Mononuclear cell (primary cell): ENCODE results near the gene CTTNBP2. TPM values are rescaled to one million over a fixed set of nuclear protein-coding genes. Genes with fewer than 3 reads are reported as not detected.

Source experiments
- H3K27me3 ChIP-seq: 2 replicates; pipeline ENCODE4 v1.6.0; 2011; ENCODE audit warnings: low read length, control low read depth; ENCODE audit not compliant: insufficient read depth
- H3K4me1 ChIP-seq: 2 replicates; pipeline ENCODE4 v1.5.1; 2011; ENCODE audit warnings: mild to moderate bottlenecking, low read length, control low read depth; ENCODE audit not compliant: insufficient read depth
- H3K4me3 ChIP-seq: 2 replicates; pipeline ENCODE4 v1.5.1; 2011; ENCODE audit warnings: mild to moderate bottlenecking, low read length, moderate library complexity
- H3K9me3 ChIP-seq: 2 replicates; pipeline ENCODE4 v1.5.1; 2011; ENCODE audit warnings: low read depth, mild to moderate bottlenecking, control low read depth, low read length
- total RNA-seq: library from RNA; depleted of rRNA; stranded (reverse); fragments of >200 nt; gene quantifications from one replicate; pipeline ENCODE4 v1.2.3, GENCODE V29; 2012

CTTNBP2 gene
- total RNA-seq, 1 donor: 0.10 TPM

DNA sequence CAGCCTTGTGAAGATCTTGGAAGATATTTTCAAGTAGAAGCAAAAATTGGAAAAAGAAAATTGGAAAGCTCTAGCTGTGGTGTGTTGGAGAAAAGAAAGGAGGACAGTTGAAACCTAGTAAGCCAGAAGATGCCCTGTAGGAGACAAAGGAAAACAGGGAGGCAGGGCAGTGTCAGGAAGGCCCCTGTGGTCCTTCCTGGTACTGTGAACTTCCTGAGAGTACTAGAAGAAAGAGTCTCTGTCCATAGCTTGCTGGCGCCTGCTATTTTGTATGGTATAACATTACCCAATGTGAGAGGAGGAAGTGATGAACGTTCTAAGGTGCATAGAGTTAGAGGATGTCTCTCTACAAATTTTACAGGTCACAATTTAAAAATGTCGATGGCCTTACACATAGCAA is 183.1 kb downstream of the CTTNBP2 start:
- Histone ChIP-seq H3K9me3 (no peaks in the 10 kb centered on the region), H3K4me3 (no peak overlapping the region), H3K4me1 (no peaks in the 10 kb centered on the region), H3K27me3 (no peaks in the 10 kb centered on the region)

DNA sequence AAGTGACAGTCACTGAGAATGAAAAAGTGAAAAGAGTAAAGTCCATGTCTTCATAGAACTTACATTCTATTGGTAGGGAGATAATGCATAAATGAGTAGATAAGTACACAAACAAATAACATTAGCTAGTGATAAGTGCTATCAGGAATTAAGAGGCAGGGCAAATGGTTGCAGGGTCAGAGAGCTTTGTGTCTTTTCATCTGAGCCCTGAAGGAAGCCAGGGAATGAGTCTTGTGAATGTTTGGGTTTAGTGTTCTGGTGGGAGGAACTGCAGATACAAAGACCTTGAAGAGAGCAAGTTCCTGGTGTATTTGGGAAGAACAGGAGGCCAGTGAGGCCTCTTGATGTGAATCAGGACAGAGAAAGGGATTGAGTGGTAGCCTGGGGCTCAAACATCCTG is 183.8 kb downstream of the CTTNBP2 start:
- H3K9me3 ChIP-seq: no peaks in the 10 kb centered on the region
- no peak overlapping the region for H3K4me3 ChIP-seq
- no peaks in the 10 kb centered on the region for H3K4me1 ChIP-seq
- no peaks in the 10 kb centered on the region for H3K27me3 ChIP-seq

DNA sequence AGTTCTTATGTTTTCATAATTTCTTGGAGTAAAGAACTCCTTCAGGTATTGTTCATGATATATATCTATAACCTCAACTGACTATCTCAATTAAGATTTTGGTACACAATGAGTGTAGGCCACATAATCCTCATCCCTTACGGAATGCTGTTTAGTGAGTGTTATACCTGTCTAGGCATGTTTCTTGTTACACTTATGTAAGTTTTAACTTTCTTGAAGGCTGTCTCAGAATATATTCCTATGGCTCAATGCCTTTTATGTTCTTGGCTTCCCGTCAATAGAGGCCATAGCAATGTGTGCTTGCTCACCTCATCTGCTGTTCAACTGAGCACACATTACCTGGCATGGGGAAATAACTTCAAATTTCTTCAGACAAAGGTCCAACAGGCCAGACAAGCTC is 185.1 kb downstream of the CTTNBP2 start:
- no peak overlapping the region for H3K4me3 ChIP-seq
- H3K4me1 ChIP-seq: no peaks in the 10 kb centered on the region
- no peaks in the 10 kb centered on the region for H3K27me3 ChIP-seq
- H3K9me3 ChIP-seq: no peaks in the 10 kb centered on the region

DNA sequence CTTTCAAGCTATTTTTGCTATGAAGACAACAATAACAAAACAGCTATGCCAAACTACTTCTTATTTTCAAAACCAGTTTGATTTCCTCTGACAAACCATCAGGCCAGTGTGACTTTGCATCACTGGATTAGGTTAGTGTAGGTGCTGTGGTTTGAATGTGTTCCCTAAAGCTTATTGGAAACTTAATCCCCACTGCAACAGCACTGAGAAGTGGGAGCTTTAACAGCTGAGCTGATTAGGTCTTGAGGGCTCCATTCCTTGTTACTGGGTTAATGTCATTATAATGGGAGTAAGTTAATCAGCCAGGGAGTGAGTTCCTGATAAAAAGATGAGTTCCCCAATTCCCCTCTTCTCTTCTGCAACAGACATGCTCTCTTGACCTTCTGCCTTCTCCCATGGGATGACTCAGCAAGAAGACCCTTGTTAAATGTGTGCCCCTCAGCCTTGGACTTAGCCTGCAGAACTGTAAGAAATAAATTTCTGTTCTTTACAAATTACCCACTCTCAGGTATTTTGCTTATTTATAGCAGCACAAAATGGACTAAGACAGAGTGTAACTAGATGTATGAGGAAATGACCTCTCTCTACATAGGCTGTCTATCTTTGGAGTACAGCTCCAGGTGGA is 186.8 kb downstream of the CTTNBP2 start:
- Histone ChIP-seq H3K9me3 (no peaks in the 10 kb centered on the region), H3K27me3 (no peaks in the 10 kb centered on the region), H3K4me1 (no peaks in the 10 kb centered on the region), H3K4me3 (no peak overlapping the region)

DNA sequence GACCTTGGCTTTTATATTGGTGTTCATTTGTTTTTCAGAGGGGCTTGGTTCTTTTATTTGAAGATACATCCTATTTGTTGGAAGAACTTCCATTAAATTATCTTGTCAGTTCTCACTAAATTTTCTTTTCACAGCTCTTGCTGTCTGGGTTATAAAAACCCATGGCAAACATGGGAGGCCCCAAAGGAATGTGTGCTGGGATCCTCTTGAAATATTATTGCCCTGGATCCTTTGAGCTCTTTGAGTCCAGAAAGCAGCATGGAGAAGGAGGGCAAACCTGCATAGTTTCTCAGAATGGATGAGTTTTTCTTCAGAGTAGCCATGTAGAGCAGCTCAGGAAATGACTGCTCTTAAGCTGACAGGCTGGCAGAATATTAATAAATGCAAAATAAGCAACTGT is 187.4 kb downstream of the CTTNBP2 start:
- H3K4me1 ChIP-seq: no peaks in the 10 kb centered on the region

DNA sequence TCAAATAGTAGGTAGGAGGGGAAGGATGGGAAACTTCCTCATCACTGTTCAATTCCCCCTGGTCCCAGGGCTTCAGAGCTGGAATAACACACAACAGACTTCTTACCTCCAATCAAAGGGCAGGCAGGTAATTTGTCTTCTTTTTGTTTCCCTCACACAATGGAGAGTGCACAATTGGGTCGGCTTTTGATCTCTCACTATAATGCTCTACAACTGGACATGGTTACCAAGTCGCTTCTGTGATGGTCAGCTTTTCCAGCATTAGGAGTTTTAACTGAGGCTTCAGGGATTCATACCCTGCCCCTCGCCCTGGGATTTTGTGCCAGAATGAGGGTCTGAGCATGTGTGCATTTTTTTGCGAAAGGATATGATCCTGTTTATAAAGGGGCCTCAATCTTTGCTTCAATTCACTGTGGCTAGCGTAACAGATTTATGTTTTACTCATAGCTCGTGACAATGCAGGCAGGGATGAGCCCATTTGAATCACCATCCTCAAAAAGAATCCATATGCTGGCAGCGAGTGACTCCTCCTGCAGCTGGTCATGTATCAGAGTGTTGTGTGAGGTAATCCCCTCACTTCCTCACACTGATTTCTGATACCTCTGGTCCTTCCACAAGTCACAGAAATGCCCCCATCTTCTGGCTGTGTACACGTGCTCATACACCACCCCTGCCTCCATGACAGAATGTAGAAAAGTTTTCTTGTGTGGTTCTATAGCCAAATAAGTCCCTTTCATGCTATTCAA is 189.6 kb downstream of the CTTNBP2 start:
- no peaks in the 10 kb centered on the region for H3K4me1 ChIP-seq
- H3K4me3 ChIP-seq: no peak overlapping the region
- no peaks in the 10 kb centered on the region for H3K9me3 ChIP-seq
- no peaks in the 10 kb centered on the region for H3K27me3 ChIP-seq

More for the DNA sequence above, 187.4 kb downstream of the CTTNBP2 start:
- H3K9me3 ChIP-seq: no peaks in the 10 kb centered on the region
- no peak overlapping the region for H3K4me3 ChIP-seq
- H3K27me3 ChIP-seq: no peaks in the 10 kb centered on the region

DNA sequence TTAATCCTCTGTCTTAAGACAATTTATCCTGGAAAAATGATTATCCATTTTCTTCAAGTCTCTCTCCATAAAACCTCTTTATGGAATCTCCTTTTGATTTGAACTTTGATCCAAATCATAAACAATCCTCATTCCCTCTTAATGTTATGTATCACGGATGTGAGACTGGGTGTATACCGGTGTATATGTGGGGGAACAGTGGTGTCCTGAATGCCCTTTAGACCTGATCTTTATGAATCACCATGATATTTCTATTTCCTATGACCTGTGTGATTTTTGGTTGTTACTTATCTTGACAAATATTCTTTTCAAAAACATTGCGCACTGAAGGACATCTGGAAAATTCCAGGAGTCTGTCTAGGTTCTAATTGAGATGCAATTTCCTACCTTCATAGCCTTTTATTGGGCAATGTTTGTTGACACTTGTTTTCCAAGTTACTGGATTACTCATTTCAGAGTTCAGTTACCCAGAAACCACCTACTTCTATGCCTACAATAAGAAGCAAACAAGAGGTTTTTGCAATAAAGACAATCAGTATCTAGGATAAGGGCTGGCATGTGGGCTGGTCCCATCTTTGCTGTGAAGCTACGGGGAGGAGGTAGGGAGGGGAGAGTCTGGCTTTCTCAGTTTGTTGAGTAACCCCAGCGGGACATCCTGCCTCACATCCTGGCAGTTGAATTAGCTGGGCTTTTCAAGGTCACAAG is 190.4 kb downstream of the CTTNBP2 start:
- no peak overlapping the region for H3K4me3 ChIP-seq
- H3K4me1 ChIP-seq: no peaks in the 10 kb centered on the region
- H3K27me3 ChIP-seq: no peaks in the 10 kb centered on the region
- no peaks in the 10 kb centered on the region for H3K9me3 ChIP-seq

DNA sequence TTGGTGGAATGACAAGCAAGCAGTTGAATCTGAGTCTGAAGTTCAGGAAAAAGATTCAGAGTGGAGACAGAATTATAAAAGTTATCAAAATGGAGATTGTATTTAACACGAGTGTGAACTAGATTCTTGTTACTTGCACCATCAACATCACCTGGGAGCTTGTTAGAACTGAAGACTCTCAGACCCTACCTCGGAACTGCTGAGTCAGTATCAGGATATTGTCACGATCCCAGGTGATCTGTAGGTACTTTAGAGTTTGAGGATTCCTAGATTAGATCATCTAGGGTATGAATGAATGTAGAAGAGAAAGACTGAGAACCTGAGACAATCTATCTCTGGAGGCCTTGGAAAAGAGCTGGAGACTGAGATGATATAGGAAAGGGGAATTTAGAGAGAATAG is 194.1 kb downstream of the CTTNBP2 start:
- Histone ChIP-seq H3K9me3 (no peaks in the 10 kb centered on the region), H3K27me3 (no peaks in the 10 kb centered on the region), H3K4me1 (no peaks in the 10 kb centered on the region), H3K4me3 (no peak overlapping the region)

DNA sequence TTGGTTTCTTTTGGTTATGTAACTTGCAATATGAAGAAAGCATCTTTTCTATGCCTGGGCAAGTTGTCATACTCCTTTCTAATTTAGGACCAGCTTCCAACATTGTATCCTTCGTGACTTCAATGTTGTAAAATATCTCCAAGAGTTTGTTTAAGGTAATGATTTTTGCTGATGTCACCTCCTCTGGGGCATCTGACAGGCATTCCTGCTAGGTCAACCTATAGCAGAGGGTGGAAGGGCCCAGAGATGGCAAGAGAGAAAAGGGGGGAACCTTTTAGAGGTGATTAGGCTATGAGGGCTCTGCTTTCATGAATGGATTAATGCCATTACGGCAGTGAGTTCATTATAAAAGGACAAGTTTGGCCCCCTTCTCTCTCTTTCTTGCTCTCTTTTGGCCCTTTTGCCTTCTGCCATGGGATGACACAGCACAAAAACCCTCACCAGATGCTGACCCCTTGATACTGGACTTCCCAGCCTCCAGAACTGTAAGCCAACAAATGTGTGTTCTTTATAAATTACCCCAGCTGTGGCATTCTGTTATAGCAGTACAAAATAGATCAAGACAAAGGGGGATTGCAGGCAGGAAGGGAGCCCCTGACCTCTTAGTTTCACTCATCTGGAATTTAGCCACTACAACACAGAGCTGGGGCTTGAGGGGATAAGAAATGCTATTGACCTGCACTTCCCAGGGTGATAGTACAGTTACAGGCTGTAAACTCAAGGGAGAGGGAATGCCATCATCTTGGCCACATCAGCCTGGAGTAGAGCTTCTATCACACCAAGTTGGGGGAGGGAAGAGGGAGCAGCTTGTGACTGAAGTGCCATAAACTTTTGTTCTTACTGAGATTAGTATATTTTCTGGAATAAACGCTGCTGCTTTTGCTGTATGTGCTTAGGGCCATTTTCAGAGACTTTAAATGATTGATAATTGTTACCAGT is 197.5 kb downstream of the CTTNBP2 start:
- Histone ChIP-seq H3K27me3 (no peaks in the 10 kb centered on the region), H3K4me1 (no peaks in the 10 kb centered on the region), H3K4me3 (no peak overlapping the region), H3K9me3 (no peaks in the 10 kb centered on the region)

DNA sequence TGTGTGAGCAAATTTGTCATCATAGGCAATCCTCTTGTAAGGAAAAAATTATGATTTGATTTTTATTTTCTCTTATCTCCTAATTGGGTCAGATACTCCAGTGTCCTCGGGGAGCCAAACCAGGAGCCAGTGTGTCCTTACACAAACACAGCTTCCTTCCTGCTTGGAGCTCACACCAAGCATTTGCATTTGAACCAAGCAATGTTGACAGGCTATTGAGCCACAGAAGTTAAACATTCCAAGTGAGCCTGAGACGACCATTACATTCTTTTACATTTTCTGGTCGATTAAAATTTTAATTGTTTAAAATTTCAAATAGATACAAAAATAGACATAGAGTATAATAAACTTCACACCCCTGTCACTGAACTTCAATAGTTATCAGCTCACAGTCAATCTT is 198.6 kb downstream of the CTTNBP2 start:
- H3K27me3 ChIP-seq: no peaks in the 10 kb centered on the region
- no peak overlapping the region for H3K4me3 ChIP-seq
- no peaks in the 10 kb centered on the region for H3K9me3 ChIP-seq

DNA sequence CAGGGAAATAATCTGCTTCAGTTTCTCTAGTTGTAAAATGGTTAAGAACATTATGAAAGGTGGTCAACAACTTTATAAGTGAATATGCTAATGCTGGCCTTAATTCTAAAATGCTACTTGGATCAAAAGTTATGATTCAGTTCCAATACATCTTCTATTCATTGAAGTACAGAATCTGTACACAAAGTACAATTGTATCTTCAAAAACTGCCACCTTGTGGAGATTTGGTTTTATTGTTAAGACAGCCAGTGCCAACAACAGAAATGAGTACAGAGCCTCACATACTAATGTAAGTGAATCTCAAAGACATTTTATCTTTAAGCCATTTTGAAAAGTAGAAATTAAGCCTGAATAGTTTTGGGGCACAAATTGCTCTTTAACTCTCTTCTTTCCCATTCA is 199.4 kb downstream of the CTTNBP2 start:
- no peaks in the 10 kb centered on the region for H3K9me3 ChIP-seq
- H3K27me3 ChIP-seq: no peaks in the 10 kb centered on the region
- H3K4me1 ChIP-seq: no peaks in the 10 kb centered on the region
- no peak overlapping the region for H3K4me3 ChIP-seq

More for the DNA sequence above, 198.6 kb downstream of the CTTNBP2 start:
- no peaks in the 10 kb centered on the region for H3K4me1 ChIP-seq

DNA sequence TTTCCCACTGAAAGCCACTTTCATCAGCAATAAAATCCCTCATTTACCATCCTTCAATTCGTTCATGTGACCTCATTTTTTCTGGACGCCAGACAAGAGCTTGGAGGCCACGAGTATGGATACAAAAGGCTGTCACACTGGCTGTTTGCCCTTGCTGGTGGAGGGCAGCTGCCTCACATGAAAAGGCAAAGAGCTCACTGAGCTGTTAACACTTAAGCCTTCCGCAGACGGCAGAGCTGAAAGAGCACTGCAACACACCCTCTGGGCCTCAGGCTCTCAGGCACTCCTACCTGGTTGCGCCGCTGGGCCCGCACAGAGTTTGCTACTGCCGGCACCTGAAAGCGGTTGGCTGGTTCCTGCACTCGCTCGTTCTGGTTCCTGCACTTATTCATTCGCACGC is 199.9 kb downstream of the CTTNBP2 start:
- Histone ChIP-seq H3K4me1 (no peaks in the 10 kb centered on the region), H3K27me3 (no peaks in the 10 kb centered on the region), H3K4me3 (no peak overlapping the region), H3K9me3 (no peaks in the 10 kb centered on the region)

DNA sequence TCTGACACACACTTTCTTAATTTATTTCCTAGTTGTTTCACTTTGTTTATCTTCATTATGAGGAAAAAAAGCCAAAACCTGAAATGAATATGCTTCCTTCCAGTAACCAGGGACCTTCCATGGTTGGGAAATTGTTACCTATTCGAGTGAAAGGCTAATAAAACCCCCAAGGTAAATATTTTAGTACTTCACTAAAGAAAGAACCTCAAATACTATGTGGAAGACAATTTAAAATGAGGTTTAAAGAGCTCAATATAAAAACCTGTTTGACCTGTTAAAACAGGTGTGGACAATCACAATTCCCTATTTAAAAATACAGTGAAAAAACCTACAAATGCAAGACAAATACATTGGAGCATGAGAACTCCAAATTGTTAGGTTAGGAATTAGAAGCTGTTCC is 200.8 kb downstream of the CTTNBP2 start:
- no peaks in the 10 kb centered on the region for H3K9me3 ChIP-seq
- no peak overlapping the region for H3K4me3 ChIP-seq
- no peaks in the 10 kb centered on the region for H3K27me3 ChIP-seq
- H3K4me1 ChIP-seq: no peaks in the 10 kb centered on the region

DNA sequence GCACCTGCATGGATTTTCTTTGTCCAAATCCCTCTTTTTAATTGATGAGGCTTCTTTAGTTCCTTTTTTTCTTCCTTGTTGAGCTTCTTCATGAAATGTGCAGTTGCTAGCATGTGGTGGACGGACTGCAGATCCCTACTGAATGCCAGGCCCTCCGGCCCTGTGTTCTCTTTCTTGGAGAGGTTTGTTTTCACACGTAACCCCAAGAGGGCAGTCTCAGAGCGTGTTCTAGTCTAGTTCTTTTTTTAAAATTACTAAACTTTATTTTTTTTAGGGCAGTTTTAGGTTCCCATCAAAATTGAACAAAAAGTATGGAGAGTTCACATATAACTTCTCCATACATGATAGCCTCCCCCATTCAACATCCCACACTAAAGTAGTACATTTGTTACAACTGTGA is 203.4 kb downstream of the CTTNBP2 start:
- Histone ChIP-seq H3K4me1 (no peaks in the 10 kb centered on the region), H3K9me3 (no peaks in the 10 kb centered on the region), H3K27me3 (no peaks in the 10 kb centered on the region), H3K4me3 (no peak overlapping the region)

DNA sequence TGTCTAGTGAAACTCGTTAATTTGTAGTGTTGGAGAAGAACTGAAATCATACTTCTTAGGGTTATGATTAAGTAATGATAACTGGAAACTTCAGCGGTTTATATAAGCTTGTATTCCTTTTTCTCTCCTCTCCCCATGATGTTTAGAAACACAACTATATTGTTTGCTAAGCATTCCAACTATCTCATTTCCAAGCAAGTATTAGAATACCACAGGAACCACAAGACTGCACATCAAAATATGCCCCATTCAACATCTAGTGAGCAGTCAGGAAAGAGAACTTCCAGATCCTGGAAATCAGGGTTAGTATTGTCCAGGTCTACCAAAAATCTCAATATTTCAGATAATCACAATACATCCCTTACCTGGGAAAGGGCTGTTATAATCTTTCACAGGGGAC is 205.8 kb downstream of the CTTNBP2 start:
- Histone ChIP-seq H3K9me3 (no peaks in the 10 kb centered on the region), H3K27me3 (no peaks in the 10 kb centered on the region), H3K4me1 (no peaks in the 10 kb centered on the region), H3K4me3 (no peak overlapping the region)
